Epithelial cell of esophagus (primary cell): ENCODE results near the gene SORCS1.

Experiments used
- DNase-seq: peaks from one replicate; pipeline ENCODE4 v3.0.0; 2010; ENCODE audit warnings: low read depth
- H3K4me3 ChIP-seq: 2 replicates; pipeline ENCODE4 v1.5.1; 2011; ENCODE audit warnings: mild to moderate bottlenecking, low read length, control low read depth
- TF ChIP-seq, protein P1 (sequence below): IDR thresholded peaks from 2 replicates; pipeline ENCODE4 v1.5.1; 2011; ENCODE audit warnings: low read depth, mild to moderate bottlenecking, low read length, control low read depth, inconsistent platforms; ENCODE audit not compliant: insufficient read depth; ENCODE audit errors: missing control alignments

Gene SORCS1

GRCh38 chr10:107163881-107164861, at the start of gene SORCS1:
Gene SORCS1, minus strand, starts transcription at chr10:107164706.
- H3K4me3 ChIP-seq: no peak within 1 kb of the TSS
- TF ChIP-seq, protein P1, sequence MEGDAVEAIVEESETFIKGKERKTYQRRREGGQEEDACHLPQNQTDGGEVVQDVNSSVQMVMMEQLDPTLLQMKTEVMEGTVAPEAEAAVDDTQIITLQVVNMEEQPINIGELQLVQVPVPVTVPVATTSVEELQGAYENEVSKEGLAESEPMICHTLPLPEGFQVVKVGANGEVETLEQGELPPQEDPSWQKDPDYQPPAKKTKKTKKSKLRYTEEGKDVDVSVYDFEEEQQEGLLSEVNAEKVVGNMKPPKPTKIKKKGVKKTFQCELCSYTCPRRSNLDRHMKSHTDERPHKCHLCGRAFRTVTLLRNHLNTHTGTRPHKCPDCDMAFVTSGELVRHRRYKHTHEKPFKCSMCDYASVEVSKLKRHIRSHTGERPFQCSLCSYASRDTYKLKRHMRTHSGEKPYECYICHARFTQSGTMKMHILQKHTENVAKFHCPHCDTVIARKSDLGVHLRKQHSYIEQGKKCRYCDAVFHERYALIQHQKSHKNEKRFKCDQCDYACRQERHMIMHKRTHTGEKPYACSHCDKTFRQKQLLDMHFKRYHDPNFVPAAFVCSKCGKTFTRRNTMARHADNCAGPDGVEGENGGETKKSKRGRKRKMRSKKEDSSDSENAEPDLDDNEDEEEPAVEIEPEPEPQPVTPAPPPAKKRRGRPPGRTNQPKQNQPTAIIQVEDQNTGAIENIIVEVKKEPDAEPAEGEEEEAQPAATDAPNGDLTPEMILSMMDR: no peak
- peak; percentile 21 for DNase-seq

DNA sequence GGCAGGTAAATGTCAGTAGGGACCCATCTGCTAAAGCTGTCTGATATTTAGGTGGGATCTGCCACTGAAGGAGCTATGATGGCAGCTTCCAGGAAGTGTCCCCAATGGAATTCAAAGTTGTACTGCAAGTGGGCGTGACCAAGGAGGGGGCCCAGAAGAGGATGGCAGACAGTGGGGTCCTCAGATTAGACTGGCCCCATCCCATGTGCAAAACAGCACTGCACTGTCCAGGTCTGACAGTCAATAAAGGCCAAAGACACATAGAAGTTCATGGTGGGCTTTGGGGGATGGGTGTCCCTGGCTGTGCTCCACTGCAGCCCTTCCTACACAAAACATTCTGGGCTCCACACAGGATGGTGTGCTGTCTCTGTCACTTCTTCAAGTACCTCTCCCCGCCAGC, 49.8 kb upstream of the SORCS1 start:
- DNase-seq: no peak
- TF ChIP-seq, protein P1: no peak
- no peak overlapping the region for H3K4me3 ChIP-seq

- no peak for DNase-seq
- TF ChIP-seq, protein P1: no peak
Measured at GRCh38 chr10:107213861-107214260, 49.4 kb upstream of the SORCS1 start.

DNA sequence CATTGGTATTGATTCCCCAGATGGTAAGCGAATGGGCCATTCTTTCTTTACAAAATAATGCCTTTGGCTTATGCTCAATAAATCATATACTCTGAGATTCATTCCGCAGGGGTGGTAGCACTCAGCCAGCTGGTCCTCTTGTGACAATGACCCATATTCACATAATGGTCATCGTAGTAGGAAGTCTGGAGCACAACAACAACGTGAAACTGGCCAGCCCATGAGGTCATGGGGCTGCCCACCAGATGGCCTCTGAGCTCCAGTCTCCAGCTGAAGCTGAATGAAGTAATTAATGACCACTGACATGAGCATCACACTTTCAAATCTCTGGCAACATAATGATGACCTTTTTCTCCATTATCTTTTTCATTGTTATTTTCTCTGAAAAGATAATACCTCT, 42.3 kb upstream of the SORCS1 start:
- H3K4me3 ChIP-seq: no peak overlapping the region
- DNase-seq: no peak
- TF ChIP-seq, protein P1: no peak

More at GRCh38 chr10:107213861-107214260, 49.4 kb upstream of the SORCS1 start:
- no peak overlapping the region for H3K4me3 ChIP-seq

DNA sequence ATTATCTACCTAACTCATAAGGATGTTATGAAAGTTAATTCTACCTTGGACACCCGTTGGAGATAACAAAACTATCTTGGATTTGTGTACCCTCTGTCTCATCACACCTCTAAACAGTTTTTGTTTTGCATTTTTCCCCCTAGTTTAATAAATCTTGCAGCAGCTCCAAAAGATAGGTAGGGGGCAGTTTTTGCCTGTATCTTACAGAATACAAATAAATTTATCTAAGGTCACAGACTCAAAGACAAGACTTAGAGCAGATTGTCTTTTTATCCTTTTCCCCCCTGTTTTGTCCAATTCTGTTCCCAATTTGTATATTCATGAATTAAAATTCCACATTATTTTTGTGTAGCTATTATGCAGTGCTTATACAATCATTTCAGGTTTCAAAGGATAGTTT, 5.0 kb upstream of the SORCS1 start:
- DNase-seq: no peak
- TF ChIP-seq, protein P1: no peak
- no peak overlapping the region for H3K4me3 ChIP-seq

- DNase-seq: no peak
- H3K4me3 ChIP-seq: no peak overlapping the region
- TF ChIP-seq, protein P1: no peak
Measured at GRCh38 chr10:107168738-107169137, 4.2 kb upstream of the SORCS1 start.
